C4-2B (cell line): ENCODE measurements around the gene SDK2.

Experiments
- ZFX ChIP-seq: fragments of 450-650 bp; IDR thresholded peaks from 2 replicates; pipeline ENCODE4 v1.6.1; 2017
- TF ChIP-seq, protein P1 (sequence below): fragments of 450-650 bp; conservative IDR thresholded peaks from 2 replicates; pipeline ENCODE4 v1.5.1; 2017; ENCODE audit warnings: mild to moderate bottlenecking

DNA sequence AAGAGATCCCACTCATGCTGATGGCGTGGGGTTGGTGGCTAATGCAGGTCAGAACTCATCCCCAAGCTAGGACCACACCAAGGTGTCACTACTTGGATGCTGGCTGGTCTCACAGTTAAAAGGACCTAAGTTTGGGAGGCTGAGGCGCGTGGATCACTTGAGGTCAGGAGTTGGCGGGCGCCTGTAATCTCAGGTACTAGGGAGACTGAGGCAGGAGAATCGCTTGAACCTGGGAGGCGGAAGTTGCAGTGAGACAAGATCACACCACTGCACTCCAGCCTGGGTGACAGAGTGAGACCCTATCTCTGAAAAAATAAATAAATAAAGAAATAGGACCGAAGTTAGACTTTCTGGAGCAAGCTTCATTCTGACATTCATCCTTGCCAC lies 325.8 kb downstream of the SDK2 start:
- TF ChIP-seq, protein P1, sequence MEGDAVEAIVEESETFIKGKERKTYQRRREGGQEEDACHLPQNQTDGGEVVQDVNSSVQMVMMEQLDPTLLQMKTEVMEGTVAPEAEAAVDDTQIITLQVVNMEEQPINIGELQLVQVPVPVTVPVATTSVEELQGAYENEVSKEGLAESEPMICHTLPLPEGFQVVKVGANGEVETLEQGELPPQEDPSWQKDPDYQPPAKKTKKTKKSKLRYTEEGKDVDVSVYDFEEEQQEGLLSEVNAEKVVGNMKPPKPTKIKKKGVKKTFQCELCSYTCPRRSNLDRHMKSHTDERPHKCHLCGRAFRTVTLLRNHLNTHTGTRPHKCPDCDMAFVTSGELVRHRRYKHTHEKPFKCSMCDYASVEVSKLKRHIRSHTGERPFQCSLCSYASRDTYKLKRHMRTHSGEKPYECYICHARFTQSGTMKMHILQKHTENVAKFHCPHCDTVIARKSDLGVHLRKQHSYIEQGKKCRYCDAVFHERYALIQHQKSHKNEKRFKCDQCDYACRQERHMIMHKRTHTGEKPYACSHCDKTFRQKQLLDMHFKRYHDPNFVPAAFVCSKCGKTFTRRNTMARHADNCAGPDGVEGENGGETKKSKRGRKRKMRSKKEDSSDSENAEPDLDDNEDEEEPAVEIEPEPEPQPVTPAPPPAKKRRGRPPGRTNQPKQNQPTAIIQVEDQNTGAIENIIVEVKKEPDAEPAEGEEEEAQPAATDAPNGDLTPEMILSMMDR = no peak
- TF ChIP-seq ZFX = no peak
